WERI-Rb-1 (cell line): ENCODE measurements around the gene SIGLEC8.

Source experiments
- DNase-seq: peaks from one replicate; pipeline ENCODE4 v3.0.0-alpha.2; 2020
- H3K27ac ChIP-seq: fragments of 250-450 bp; sonication (Bioruptor Pico); 2 replicates; pipeline ENCODE4 v1.5.1; 2020; ENCODE audit warnings: mild to moderate bottlenecking, moderate library complexity
- H3K27me3 ChIP-seq: fragments of 250-450 bp; sonication (Bioruptor Pico); 2 replicates; pipeline ENCODE4 v1.5.1; 2021; ENCODE audit warnings: mild to moderate bottlenecking, low read depth, moderate library complexity; ENCODE audit not compliant: insufficient read depth, severe bottlenecking
- H3K36me3 ChIP-seq: fragments of 250-450 bp; sonication (Bioruptor Pico); 2 replicates; pipeline ENCODE4 v1.5.1; 2020; ENCODE audit warnings: mild to moderate bottlenecking, moderate library complexity
- H3K4me3 ChIP-seq: 2 replicates; pipeline ENCODE4 v1.5.1; 2011; ENCODE audit warnings: low read depth, mild to moderate bottlenecking, control low read depth, low read length
- H3K9me3 ChIP-seq: fragments of 250-450 bp; sonication (Bioruptor Pico); 2 replicates; pipeline ENCODE4 v1.5.1; 2021; ENCODE audit warnings: mild to moderate bottlenecking, moderate library complexity; ENCODE audit not compliant: severe bottlenecking
- TF ChIP-seq, protein P1 (sequence below): IDR thresholded peaks from 2 replicates; pipeline ENCODE4 v1.5.1; 2011; ENCODE audit warnings: low read depth, mild to moderate bottlenecking, control low read depth, inconsistent platforms, low read length

The SIGLEC8 gene

DNA sequence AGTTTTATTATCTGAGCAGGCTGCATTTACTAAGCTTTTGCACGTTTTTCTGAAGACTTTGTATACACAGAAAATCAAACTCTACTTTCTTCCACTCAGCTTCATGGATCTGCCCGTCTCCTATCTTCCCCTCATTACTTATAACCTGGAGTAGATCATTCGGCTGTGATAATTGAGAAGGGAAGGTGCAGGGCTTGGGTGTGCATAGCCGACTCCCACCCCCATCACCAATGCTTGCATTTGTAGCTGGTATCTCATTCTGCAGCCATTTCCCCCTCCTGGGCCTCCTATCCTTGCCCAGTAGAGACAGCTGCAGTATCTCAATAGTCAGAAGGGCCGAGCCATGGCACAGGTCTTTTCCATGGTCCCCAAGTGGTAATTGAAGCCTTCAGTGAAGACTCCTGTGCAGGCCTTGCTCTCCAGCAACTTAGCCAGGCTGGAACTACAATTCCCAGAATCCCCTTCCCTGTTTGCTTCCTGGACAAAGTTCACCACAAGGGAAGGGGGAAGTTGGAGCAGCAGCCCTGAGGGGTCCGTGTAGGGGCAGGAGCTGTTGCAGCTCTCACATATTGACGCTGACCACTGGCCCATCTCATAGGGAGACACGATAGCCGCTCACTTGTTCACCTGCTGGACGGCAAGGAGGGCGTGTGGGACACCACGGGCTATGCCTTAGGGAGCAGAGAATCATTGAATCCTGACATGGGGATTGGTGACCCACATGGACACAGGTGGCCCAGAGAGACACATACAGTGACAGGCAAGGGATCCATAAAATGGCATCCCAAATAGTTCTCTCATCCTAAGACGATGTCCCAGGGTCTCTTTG lies 2.1 kb upstream of the SIGLEC8 start:
- peaks cover 79% of the 10 kb centered on the region for H3K27me3 ChIP-seq
- TF ChIP-seq, protein P1, sequence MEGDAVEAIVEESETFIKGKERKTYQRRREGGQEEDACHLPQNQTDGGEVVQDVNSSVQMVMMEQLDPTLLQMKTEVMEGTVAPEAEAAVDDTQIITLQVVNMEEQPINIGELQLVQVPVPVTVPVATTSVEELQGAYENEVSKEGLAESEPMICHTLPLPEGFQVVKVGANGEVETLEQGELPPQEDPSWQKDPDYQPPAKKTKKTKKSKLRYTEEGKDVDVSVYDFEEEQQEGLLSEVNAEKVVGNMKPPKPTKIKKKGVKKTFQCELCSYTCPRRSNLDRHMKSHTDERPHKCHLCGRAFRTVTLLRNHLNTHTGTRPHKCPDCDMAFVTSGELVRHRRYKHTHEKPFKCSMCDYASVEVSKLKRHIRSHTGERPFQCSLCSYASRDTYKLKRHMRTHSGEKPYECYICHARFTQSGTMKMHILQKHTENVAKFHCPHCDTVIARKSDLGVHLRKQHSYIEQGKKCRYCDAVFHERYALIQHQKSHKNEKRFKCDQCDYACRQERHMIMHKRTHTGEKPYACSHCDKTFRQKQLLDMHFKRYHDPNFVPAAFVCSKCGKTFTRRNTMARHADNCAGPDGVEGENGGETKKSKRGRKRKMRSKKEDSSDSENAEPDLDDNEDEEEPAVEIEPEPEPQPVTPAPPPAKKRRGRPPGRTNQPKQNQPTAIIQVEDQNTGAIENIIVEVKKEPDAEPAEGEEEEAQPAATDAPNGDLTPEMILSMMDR: no peak
- H3K4me3 ChIP-seq: peak overlapping the region; percentile 22; the same call in 1 of the 2 replicates
- no peak for DNase-seq
- peaks cover 9% of the 10 kb centered on the region for H3K9me3 ChIP-seq
- no peaks in the 10 kb centered on the region for H3K36me3 ChIP-seq
- no peak overlapping the region for H3K27ac ChIP-seq

DNA sequence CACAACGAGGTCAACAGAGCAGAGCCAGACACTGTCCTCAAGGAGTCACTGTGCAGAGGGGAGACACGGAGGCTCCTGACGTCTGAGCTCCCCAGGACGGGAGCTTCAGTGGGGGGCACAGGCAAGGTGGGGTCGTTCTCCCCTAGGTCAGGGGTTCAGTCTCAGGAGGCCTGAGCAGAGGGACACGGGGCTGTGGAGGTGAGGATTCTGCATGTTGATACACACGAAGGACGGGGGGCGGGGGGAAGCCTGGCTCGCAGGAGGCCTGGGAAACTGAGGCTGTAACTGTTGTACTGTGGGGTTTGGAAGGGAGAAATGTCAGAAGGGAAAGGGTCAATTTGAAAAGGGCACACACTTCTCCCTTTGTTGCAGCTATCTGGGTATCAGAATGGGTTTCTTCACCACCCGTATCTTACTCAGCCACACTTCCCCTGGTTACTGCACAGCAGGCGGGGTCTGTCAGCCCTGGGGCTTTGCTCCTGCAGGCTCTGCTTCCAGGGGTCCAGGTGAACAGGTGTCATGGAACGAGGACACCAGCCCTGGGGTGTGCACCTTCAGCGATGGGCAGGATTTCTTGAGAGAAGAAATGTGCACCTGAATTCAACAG lies 748 bp upstream of the SIGLEC8 start:
- Histone ChIP-seq H3K27ac (no peak overlapping the region), H3K9me3 (peaks cover 9% of the 10 kb centered on the region), H3K36me3 (no peaks in the 10 kb centered on the region), H3K27me3 (peaks cover 78% of the 10 kb centered on the region), H3K4me3 (no peak overlapping the region)
- no peak for DNase-seq
- TF ChIP-seq, protein P1: no peak

DNA sequence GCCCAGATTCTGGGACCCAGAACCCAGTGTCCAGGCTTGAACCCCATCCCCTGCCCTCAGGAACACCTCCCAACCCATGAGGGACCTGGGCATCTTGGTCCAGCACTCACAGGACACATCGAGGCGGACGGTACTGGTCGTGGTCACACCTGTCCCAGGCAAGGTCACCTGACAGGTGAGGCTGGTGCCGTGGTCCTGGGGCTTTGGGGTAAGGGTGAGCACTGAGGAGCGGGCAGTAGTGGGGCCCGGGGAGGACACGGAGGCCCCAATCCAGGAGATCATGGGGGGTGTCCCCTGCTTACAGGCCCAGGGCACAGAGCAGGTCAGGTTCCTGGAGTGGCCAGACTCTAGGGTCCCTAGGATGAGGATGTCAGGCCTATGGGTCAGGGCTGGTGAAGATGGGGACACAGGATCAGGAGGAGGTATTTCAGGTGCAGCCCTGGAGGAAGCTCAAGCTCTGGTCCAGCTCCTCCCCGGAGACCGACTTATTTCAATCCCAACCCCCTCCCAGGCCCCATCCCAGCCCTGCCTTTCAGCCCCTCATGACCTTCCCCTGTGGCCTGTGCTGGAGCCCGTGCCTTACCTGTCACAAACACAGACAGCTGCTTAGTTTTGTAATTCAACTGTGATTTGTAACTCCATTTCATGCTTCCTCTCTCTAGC lies 772 bp downstream of the SIGLEC8 start:
- Histone ChIP-seq H3K27ac (no peak overlapping the region), H3K9me3 (peaks cover 9% of the 10 kb centered on the region), H3K27me3 (peaks cover 86% of the 10 kb centered on the region), H3K4me3 (no peak overlapping the region), H3K36me3 (no peaks in the 10 kb centered on the region)
- no peak for DNase-seq
- TF ChIP-seq, protein P1: no peak

DNA sequence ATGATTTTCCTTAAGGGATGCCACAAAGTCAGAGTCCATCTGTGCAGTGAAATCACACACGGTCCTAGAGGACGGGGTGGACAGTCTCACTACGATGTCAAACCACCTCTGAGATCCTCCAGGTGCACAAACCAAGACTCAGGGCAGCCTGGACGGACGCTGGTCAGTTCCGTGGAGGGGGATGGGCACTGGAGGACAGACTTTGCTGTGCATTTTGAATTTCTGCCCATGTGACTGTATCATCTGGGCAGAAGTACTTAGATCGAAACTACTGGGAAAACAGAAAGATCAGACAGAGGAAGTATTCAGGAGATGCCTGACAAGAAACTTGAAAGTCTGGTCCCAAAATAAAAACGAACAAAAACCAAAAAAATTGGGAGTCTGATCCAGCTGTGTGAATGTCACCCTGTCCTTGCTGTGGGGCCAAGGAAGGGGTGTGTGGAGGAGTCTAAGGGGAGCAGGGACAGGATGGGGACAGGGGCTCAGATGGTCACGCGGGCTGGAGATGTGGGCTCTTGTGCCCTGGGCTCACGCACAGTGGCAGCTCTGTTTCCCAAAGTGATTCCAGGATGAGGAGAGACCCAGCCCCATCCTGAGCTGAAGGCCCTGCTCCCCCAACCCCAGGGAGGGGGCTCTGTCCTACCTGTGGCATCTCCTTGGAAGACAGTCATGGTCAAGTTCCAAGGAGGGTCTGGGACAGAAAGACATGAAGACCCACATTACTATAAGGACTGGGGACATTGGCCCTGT lies 1.5 kb downstream of the SIGLEC8 start:
- H3K9me3 ChIP-seq: peaks cover 9% of the 10 kb centered on the region
- no peak overlapping the region for H3K4me3 ChIP-seq

DNA sequence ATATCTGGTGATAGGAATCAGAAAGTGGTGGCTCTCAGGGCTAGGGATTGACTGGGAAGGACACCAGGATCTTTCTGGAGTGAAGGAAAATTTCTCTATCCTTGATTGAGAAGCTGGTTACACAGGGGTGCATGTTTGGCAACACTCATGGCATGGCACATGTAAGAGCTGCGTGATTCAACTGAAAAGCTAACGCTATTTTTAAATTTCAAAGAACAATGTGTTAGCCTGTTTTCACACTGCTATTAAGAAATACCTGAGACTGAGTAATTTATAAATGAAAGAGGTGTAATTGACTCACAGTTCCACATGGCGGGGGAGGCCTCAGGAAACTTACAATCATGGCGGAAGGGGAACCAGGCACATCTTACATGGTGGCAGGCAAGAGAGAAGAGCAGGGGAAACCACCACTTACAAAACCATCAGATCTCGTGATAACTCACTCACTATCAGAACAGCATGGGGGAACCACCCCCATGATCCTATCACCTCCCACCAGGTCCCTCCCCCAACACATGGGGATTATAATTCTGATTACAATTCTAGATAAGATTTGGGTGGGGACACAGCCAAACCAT lies 7.4 kb downstream of the SIGLEC8 start:
- H3K4me3 ChIP-seq: no peak overlapping the region
- H3K36me3 ChIP-seq: no peaks in the 10 kb centered on the region
- TF ChIP-seq, protein P1: no peak
- no peak for DNase-seq
- no peak overlapping the region for H3K27ac ChIP-seq
- H3K27me3 ChIP-seq: peaks cover 86% of the 10 kb centered on the region
- H3K9me3 ChIP-seq: peaks cover 15% of the 10 kb centered on the region

More for the DNA sequence above, 1.5 kb downstream of the SIGLEC8 start:
- peaks cover 84% of the 10 kb centered on the region for H3K27me3 ChIP-seq
- TF ChIP-seq, protein P1: no peak
- no peak for DNase-seq
- H3K27ac ChIP-seq: no peak overlapping the region
- H3K36me3 ChIP-seq: no peaks in the 10 kb centered on the region
